Vagina (tissue), 2 donors: ENCODE data around the gene NFAM1.

Experiments
- POLR2A ChIP-seq, 2 donors: fragments of 450-650 bp; IDR thresholded peaks; one replicate each; pipeline ENCODE4 v1.6.1; 2017; ENCODE audit warnings: antibody characterized with exemption in 2 of 2, mild to moderate bottlenecking in 2 of 2, moderate library complexity in 2 of 2
- TF ChIP-seq, protein P1 (sequence below), 3 experiments: fragments of 450-650 bp in 2 of 3; fragments of 200-600 bp in 1 of 3; sonication (generic) in 1 of 3; IDR thresholded peaks; one replicate each; pipeline ENCODE4 v1.5.1; 2017 to 2019; ENCODE audit warnings: antibody characterized with exemption in 3 of 3, mild to moderate bottlenecking in 2 of 3, moderate library complexity in 2 of 3

DNA sequence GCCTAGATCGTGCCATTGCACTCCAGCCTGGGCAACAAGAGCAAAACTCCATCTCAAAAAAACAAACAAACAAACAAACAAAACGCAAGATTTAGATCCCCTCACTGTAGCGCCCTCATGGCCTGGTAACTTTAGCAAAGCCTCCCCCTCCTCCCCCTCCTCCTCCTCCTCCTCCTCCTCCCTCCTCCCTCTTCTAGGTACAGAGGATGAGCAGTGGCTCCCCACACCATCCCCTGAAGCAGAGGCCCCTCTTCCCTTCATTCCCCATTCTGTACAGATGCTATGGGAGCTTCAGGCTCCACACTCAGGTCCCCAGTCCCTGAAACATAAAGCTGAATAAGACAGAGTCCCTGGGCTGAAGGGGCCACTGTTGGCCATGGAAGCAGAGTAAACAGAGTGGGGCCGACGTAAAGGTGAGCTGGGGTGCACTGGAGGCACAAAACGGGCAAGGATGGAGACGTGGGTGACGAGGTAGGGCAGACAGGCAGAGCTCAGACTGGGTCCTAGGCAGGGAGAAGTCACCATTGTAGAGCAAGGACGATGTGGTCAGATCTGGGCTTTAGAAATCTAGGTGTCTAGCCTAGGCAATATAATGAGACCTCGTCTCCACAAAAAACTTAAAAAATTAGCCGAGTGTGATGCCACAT is 19.4 kb upstream of the NFAM1 start:
- TF ChIP-seq POLR2A (IDR thresholded peaks at IDR 0.05), result no peak
- TF ChIP-seq, protein P1, sequence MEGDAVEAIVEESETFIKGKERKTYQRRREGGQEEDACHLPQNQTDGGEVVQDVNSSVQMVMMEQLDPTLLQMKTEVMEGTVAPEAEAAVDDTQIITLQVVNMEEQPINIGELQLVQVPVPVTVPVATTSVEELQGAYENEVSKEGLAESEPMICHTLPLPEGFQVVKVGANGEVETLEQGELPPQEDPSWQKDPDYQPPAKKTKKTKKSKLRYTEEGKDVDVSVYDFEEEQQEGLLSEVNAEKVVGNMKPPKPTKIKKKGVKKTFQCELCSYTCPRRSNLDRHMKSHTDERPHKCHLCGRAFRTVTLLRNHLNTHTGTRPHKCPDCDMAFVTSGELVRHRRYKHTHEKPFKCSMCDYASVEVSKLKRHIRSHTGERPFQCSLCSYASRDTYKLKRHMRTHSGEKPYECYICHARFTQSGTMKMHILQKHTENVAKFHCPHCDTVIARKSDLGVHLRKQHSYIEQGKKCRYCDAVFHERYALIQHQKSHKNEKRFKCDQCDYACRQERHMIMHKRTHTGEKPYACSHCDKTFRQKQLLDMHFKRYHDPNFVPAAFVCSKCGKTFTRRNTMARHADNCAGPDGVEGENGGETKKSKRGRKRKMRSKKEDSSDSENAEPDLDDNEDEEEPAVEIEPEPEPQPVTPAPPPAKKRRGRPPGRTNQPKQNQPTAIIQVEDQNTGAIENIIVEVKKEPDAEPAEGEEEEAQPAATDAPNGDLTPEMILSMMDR (IDR thresholded peaks at IDR 0.05), result no peak
